K562 (cell line): Measurements from ENCODE around the gene MRPL28. TPM values are rescaled to one million over a fixed set of nuclear protein-coding genes. Genes with fewer than 3 reads are reported as not detected.

ENCODE experiments used
- ATAC-seq: fragments of 200-7000 bp; cut with Tn5 transposase; 3 replicates; pipeline ENCODE4 v1.9.1; 2020; ENCODE audit warnings: moderate library complexity
- BruUV-seq: library from RNA; stranded (reverse); fragments of 400-500 nt; replicated peaks from 2 replicates; lab custom pipeline; 2021; lab: Mats Ljungman, UMichigan
- CTCF ChIA-PET: fragments of 300-600 bp; formaldehyde crosslinking; extraction: SDS; loops from one replicate; lab custom pipeline; 2021; ENCODE audit warnings: low intra/inter-chr PET ratio; lab: Yijun Ruan, JAX
- POLR2A ChIA-PET: fragments of 300-600, 350-650 bp; sonication (Branson Sonifier 250); formaldehyde crosslinking; extraction: SDS; loops from one replicate; lab custom pipeline; 2021; ENCODE audit warnings: antibody characterized with exemption, inconsistent platforms; lab: Yijun Ruan, JAX
- DNase-seq, 4 experiments: peaks; one replicate each; pipeline versions ENCODE4 v3.0.0 to v3.0.0-alpha.2; 2011 to 2018; ENCODE audit warnings: low spot score in 3 of 4, mixed read lengths in 3 of 4; ENCODE audit errors: extremely low read depth in 1 of 4
- FAIRE-seq: peaks from 2 replicates; lab custom pipeline; 2011; peaks lifted over from hg19 to GRCh38; lab: Jason Lieb, UNC
- H2AFZ ChIP-seq: 2 replicates; pipeline ENCODE4 v1.6.0; 2011; ENCODE audit warnings: low read depth, low read length, control low read depth, inconsistent platforms
- H3K27ac ChIP-seq: fragments of 200-600 bp; 3 replicates; pipeline ENCODE4 v1.8.0; 2011; ENCODE audit warnings: low read depth, mild to moderate bottlenecking, control low read depth, inconsistent platforms, low read length, moderate library complexity, mixed read lengths; ENCODE audit errors: extremely low read depth
- H3K27me3 ChIP-seq, 2 experiments: fragments of 300-600 bp in 1 of 2; 2 replicates in 1 of 2; 3 replicates in 1 of 2; pipeline versions ENCODE4 v1.6.0 to v1.8.0; 2011; ENCODE audit warnings: inconsistent platforms in 2 of 2, low read length in 2 of 2, mild to moderate bottlenecking in 1 of 2, mixed read lengths in 1 of 2, moderate library complexity in 1 of 2; ENCODE audit not compliant: control insufficient read depth in 2 of 2, insufficient read depth in 2 of 2
- H3K36me3 ChIP-seq: fragments of 300-600 bp; 3 replicates; pipeline ENCODE4 v1.8.0; 2011; ENCODE audit warnings: mild to moderate bottlenecking, low read length, inconsistent platforms; ENCODE audit not compliant: control insufficient read depth, insufficient read depth
- H3K4me1 ChIP-seq, 2 experiments: fragments of 200-600 bp in 1 of 2; replicated peaks in 1 of 2; 2 replicates in 1 of 2; 3 replicates in 1 of 2; pipeline versions ENCODE4 v1.5.1 to v1.8.0; 2011; ENCODE audit warnings: inconsistent platforms in 2 of 2, low read length in 2 of 2, mild to moderate bottlenecking in 1 of 2, mixed read lengths in 1 of 2, moderate library complexity in 1 of 2; ENCODE audit not compliant: control insufficient read depth in 2 of 2, insufficient read depth in 2 of 2
- H3K4me2 ChIP-seq: 2 replicates; pipeline ENCODE4 v1.6.1; 2011; ENCODE audit warnings: low read length, control low read depth, inconsistent platforms, mixed read lengths; ENCODE audit not compliant: insufficient read depth
- H3K4me3 ChIP-seq: fragments of 200-600 bp; sonication (generic), shearing (Covaris generic); 2 replicates; pipeline ENCODE4 v1.5.1; 2016; ENCODE audit warnings: control low read depth, inconsistent platforms
- H3K79me2 ChIP-seq: fragments of 200-600 bp; 3 replicates; pipeline ENCODE4 v1.8.0; 2011; ENCODE audit warnings: low read length, inconsistent platforms; ENCODE audit not compliant: control insufficient read depth, insufficient read depth
- H3K9ac ChIP-seq, 2 experiments: 2 replicates each; pipeline versions ENCODE4 v1.6.0 to v1.6.1; 2011; ENCODE audit warnings: low read depth in 2 of 2, low read length in 2 of 2, control low read depth in 1 of 2, inconsistent platforms in 1 of 2, mild to moderate bottlenecking in 1 of 2, mixed read lengths in 1 of 2; ENCODE audit not compliant: insufficient read depth in 1 of 2
- H3K9me1 ChIP-seq: one replicate; pipeline ENCODE4 v1.6.0; 2011; ENCODE audit warnings: inconsistent platforms, mild to moderate bottlenecking, low read length, moderate library complexity; ENCODE audit not compliant: control insufficient read depth, insufficient read depth
- H3K9me3 ChIP-seq: replicated peaks from 2 replicates; pipeline ENCODE4 v1.5.1; 2011; ENCODE audit warnings: low read depth, low read length, inconsistent platforms; ENCODE audit not compliant: control insufficient read depth, insufficient read depth
- H4K20me1 ChIP-seq: replicated peaks from 2 replicates; pipeline ENCODE4 v1.6.1; 2011; ENCODE audit warnings: low read length, inconsistent platforms, mixed read lengths; ENCODE audit not compliant: control insufficient read depth, insufficient read depth
- ASH1L ChIP-seq: fragments of 450-650 bp; IDR thresholded peaks from 2 replicates; pipeline ENCODE4 v1.6.1; 2018; ENCODE audit warnings: borderline replicate concordance, mild to moderate bottlenecking, low read depth; ENCODE audit not compliant: partially characterized antibody
- NR2C1 ChIP-seq, 2 experiments: fragments of 450-650 bp; IDR thresholded peaks; 2 replicates each; pipeline ENCODE4 v1.6.1; 2017; ENCODE audit warnings: mild to moderate bottlenecking in 2 of 2, antibody characterized with exemption in 1 of 2, inconsistent platforms in 1 of 2, missing compliant biosample characterization in 1 of 2, missing genetic modification characterization in 1 of 2
- POLR2G ChIP-seq: fragments of 200-400 bp; formaldehyde crosslinking; IDR thresholded peaks from 2 replicates; pipeline ENCODE4 v1.6.1; 2017; ENCODE audit warnings: low read depth, mild to moderate bottlenecking, antibody characterized with exemption, low read length, moderate library complexity
- RBFOX2 ChIP-seq: fragments of 200-400 bp; formaldehyde crosslinking; IDR thresholded peaks from 2 replicates; pipeline ENCODE4 v1.6.1; 2017; ENCODE audit warnings: low read depth, mild to moderate bottlenecking, low read length, moderate library complexity
- TCF3 ChIP-seq: sonication (generic); formaldehyde crosslinking; IDR thresholded peaks from 2 replicates; pipeline ENCODE4 v1.4.0; 2020; ENCODE audit warnings: mild to moderate bottlenecking, missing genetic modification reagents
- ZNF124 ChIP-seq: sonication (generic); formaldehyde crosslinking; IDR thresholded peaks from 2 replicates; pipeline ENCODE4 v1.8.1; 2022; ENCODE audit warnings: missing genetic modification reagents
- ZNF143 ChIP-seq: sonication (generic); formaldehyde crosslinking; IDR thresholded peaks from 2 replicates; pipeline ENCODE4 v1.9.0; 2022; ENCODE audit warnings: mild to moderate bottlenecking, missing genetic modification reagents
- WGBS: fragments of 100-300 bp; shearing (Covaris generic); methylation state at CpG from one replicate; pipeline ENCODE4 v1.1.6; 2016; ENCODE audit warnings: low coverage, mixed read lengths; ENCODE audit not compliant: insufficient coverage; ENCODE audit errors: missing lambda C conversion rate; 5-methylcytosine and 5-hydroxymethylcytosine counted together
- in situ Hi-C: fragments of 300-500 bp; cut with MboI; formaldehyde crosslinking; loops from 4 replicates; pipeline ENCODE4 v1.15.0; 2018; ENCODE audit warnings: inconsistent platforms, mixed read lengths
- intact Hi-C: fragments of 100-400 bp; cut with micrococcal nuclease; formaldehyde crosslinking; loops from 2 replicates; pipeline ENCODE4 v1.14.2; 2022
- polyA plus RNA-seq, 8 experiments: library from polyadenylated mRNA; depleted of rRNA in 4 of 8; stranded (reverse) in 5 of 8; unstranded in 3 of 8; fragments of >200 nt; fragmentation: Nextera tagmentation in 2 of 8; fragmentation: Illumina TruSeq in 1 of 8; extraction: Ambion mirVana in 2 of 8; extraction: Trizol in 1 of 8; gene quantifications; 2 replicates each; pipeline versions ENCODE4 v1.2.1 to v1.2.3, GENCODE V29; 2011 to 2014; ENCODE audit warnings: inconsistent platforms in 1 of 8, missing spikeins in 1 of 8
- total RNA-seq, 7 experiments: library from RNA; depleted of rRNA in 6 of 7; stranded (reverse); fragments of >200 nt in 6 of 7; fragmentation: Illumina TruSeq in 2 of 7; extraction: Trizol in 2 of 7; gene quantifications; 2 replicates each; pipeline versions ENCODE4 v1.2.1 to v1.2.3, GENCODE V29; 2011 to 2021; ENCODE audit warnings: low replicate concordance in 1 of 7

The MRPL28 gene
- total and polyA plus RNA-seq, 9 of the 15 experiments (the other 6 are each of a cell fraction or from before 2014, with no cell fraction given), result 2.5 to 323 (median 175) TPM

DNA sequence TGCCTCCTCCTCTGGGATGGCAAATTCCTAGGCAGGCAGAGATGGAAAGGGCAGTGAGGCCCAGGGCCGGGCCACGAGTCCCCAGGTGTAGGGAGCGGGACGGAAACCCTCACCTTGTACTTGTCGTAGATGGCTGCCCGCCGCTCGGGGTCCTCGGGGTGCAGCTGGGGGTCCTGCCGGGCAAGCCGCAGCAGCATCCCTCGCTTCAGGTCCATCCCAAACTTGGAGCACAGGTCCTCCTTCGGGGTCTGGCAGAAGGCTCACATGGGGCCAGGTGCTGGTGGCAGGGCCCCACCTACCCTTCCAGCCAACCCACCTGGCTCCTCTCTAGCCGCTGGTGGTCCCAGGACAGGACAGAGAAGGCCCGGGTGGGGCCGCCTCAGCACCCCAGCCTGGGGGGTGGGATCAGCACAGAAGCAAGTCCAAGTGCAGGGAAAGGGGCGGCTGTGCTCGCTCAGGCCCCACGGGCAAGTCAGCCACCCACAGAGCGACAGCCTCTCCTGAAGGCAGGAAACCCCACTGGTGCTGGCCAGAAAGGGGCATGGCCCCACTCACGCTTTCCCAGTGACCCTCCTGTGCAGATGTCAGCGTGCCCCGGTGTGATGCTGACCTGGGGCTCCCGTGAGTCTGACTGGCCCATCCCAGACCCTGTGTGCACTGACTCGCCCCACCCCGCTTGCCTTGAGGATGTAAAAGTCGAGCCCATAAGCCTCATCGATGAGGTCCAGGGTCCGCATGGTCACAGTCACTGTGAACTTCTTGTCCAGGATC is 1.8 kb downstream of the MRPL28 start:
- H3K9ac ChIP-seq, result peak overlapping the region in 1 of 2 experiments; percentile 98; a peak in 2 of 4 replicates
- no peak for FAIRE-seq
- POLR2A ChIA-PET, result interaction anchor here (1.1 to 2.5 kb wide), 2 partner anchors 11 to 18 kb away, joined by 3 to 8 read pairs; no protein-coding TSS in a partner anchor

GRCh38 chr16:367333-367903 is 2.9 kb downstream of the MRPL28 start:
- Histone ChIP-seq H3K27me3 (no peaks in the 10 kb centered on the region), H3K9me3 (no peaks in the 10 kb centered on the region), H3K4me2 (no peak overlapping the region), H3K4me3 (no peak overlapping the region), H3K4me1 (peaks cover 15 to 79% of the 10 kb centered on the region in 2 experiments), H3K9ac (peak overlapping the region in 1 of 2 experiments; percentile 21; a peak in 1 of 4 replicates), H3K27ac (no peak overlapping the region), H3K79me2 (peaks cover 13% of the 10 kb centered on the region), H2AFZ (no peak overlapping the region), H3K9me1 (peaks cover 9% of the 10 kb centered on the region), H3K36me3 (peaks cover 52% of the 10 kb centered on the region; the same call in 2 of the 3 replicates), H4K20me1 (no peaks in the 10 kb centered on the region)
- CTCF ChIA-PET, result interaction anchor here (0.7 kb wide), 1 partner anchor 161 kb away, joined by 3 read pairs; no protein-coding TSS in a partner anchor
- TSS peak; percentile 46 for BruUV-seq
- DNase-seq, result no peak
- no peak for ATAC-seq
- POLR2A ChIA-PET, result interaction anchor here (0.7 to 1.0 kb wide), 3 partner anchors 24 to 210 kb away, joined by 3 to 4 read pairs (median 3); no protein-coding TSS in a partner anchor
- in situ Hi-C loops (no loop called here), intact Hi-C loops (no loop called here)
- FAIRE-seq, result no peak
- TF ChIP-seq ZNF143 (CRISPR knock-in tag) (0 out of 2 replicates have a peak, but pooled peaks have one; percentile 21), TCF3 (CRISPR knock-in tag) (no peak), ASH1L (no peak), NR2C1 (IDR thresholded peaks at IDR 0.05) (no peak), NR2C1 (tag; IDR thresholded peaks at IDR 0.05) (no peak)
- WGBS, result 92% methylated on average over 11 of the region's 18 CpGs

More for the DNA sequence above, 1.8 kb downstream of the MRPL28 start:
- Histone ChIP-seq H3K36me3 (peaks cover 64% of the 10 kb centered on the region; the same call in 2 of the 3 replicates), H3K27ac (no peak overlapping the region), H3K4me3 (no peak overlapping the region), H3K27me3 (no peaks in the 10 kb centered on the region), H2AFZ (no peak overlapping the region)
- ATAC-seq, result no peak
- intact Hi-C loops (no loop called here), in situ Hi-C loops (no loop called here)
- CTCF ChIA-PET, result no interaction called here
- no TSS peak for BruUV-seq
- no peak for DNase-seq
- peak; percentile 45 for TF ChIP-seq RBFOX2
- TF ChIP-seq ZNF124 (CRISPR knock-in tag), result no peak
- peak; percentile 52; the same call in 1 of the 2 replicates for TF ChIP-seq POLR2G
- TF ChIP-seq, all 486 proteins: peak for 2
- Histone ChIP-seq H3K79me2 (peaks cover 13% of the 10 kb centered on the region), H4K20me1 (no peaks in the 10 kb centered on the region), H3K4me1 (peaks cover 15 to 72% of the 10 kb centered on the region in 2 experiments), H3K4me2 (no peak overlapping the region), H3K9me1 (peaks cover 9% of the 10 kb centered on the region), H3K9me3 (no peaks in the 10 kb centered on the region)
- WGBS, result 95% methylated on average over 25 of the region's 29 CpGs
